ENCODE data around the gene NFIB. TPM values are rescaled to one million over a fixed set of nuclear protein-coding genes. Genes with fewer than 3 reads are reported as not detected.

NFIB gene
- total RNA-seq, 1 experiment from 2014 or later = 14.3 TPM

DNA sequence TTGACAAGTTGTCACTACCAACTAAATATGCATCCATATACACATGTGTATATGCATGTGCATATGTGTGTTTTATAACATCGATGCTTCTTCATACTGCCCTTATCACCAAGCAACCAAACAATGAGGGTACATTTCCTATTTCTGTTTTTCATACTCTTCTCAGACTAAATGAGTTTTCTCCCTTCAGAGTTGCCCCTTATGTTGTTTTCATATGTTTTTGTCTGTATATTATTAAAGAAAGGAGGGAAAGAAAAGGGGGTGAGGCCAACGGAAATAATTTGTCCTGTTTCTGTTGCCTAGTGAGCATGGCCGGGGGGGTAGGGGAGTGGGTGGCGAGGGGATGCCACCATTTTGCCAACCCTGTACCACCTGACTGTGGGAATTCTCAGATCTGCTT lies 28.8 kb upstream of the NFIB start:
- Histone ChIP-seq H2BK15ac (ENCODE audit: low read depth, low read length) (no peak overlapping the region), H4K5ac (ENCODE audit: insufficient read length, low read depth, low read length) (no peak overlapping the region), H3K27me3 (ENCODE audit: insufficient read depth, low read length) (peaks cover 5% of the 10 kb centered on the region; the same call in 1 of the 2 replicates), H3K9me3 (ENCODE audit: control insufficient read depth, low read depth, low read length) (no peaks in the 10 kb centered on the region), H2AFZ (ENCODE audit: low read length) (no peak overlapping the region), H2AK5ac (ENCODE audit: insufficient read length, low read length) (no peak overlapping the region), H3K14ac (ENCODE audit: insufficient read depth, low read length) (no peak overlapping the region), H2BK20ac (ENCODE audit: low read depth, low read length, poor library complexity, severe bottlenecking) (no peak overlapping the region), H3K4ac (ENCODE audit: low read depth, low read length) (no peak overlapping the region), H4K8ac (replicated peaks; ENCODE audit: insufficient read length, low read depth, low read length) (no peak overlapping the region), H3K27ac (ENCODE audit: insufficient read length, low read depth, low read length) (no peak overlapping the region), H4K20me1 (ENCODE audit: control insufficient read depth, insufficient read depth, insufficient read length) (no peaks in the 10 kb centered on the region), H3T11ph (ENCODE audit: low read length) (no peak overlapping the region), H3K79me1 (ENCODE audit: insufficient read depth, low read depth, low read length, poor library complexity, severe bottlenecking) (no peaks in the 10 kb centered on the region), H2BK5ac (ENCODE audit: insufficient read length, low read length) (no peak overlapping the region), H3K56ac (ENCODE audit: insufficient read length, low read depth, low read length) (no peak overlapping the region), H3K4me1 (ENCODE audit: insufficient read depth, low read length) (peaks cover 11% of the 10 kb centered on the region), H3K23ac (ENCODE audit: insufficient read length, low read depth, low read length) (no peak overlapping the region), H4K91ac (ENCODE audit: insufficient read length, low read depth, low read length) (no peak overlapping the region), H2BK12ac (ENCODE audit: insufficient read length, low read depth, low read length) (no peak overlapping the region), H3K23me2 (ENCODE audit: insufficient read length, low read depth, low read length, poor library complexity, severe bottlenecking) (peaks cover 30% of the 10 kb centered on the region), H2BK120ac (ENCODE audit: low read depth, low read length, poor library complexity, severe bottlenecking) (no peak overlapping the region), H3K9ac (ENCODE audit: extremely low read depth, insufficient read length, low read length) (no peak overlapping the region), H3K79me2 (ENCODE audit: insufficient read depth, low read length) (no peaks in the 10 kb centered on the region), H3K18ac (ENCODE audit: insufficient read length, low read depth, low read length) (no peak overlapping the region), H3K4me2 (ENCODE audit: insufficient read depth, insufficient read length, low read length) (no peak overlapping the region)
- Mint-ChIP-seq H3K4me3 (no peak overlapping the region), H3K9me3 (no peaks in the 10 kb centered on the region), H3K4me1 (peaks cover 19 to 30% of the 10 kb centered on the region in 2 experiments), H3K27ac (no peak overlapping the region), H3K27me3 (ENCODE audit: low read depth) (peaks cover 48% of the 10 kb centered on the region), H3K36me3 (ENCODE audit: insufficient read depth in 1 of 3, low read depth in 3 of 3) (no peaks in the 10 kb centered on the region)
- whole genome bisulfite sequencing (ENCODE audit: extremely low coverage, insufficient read length, low lambda C conversion rate) = no CpG with 5 or more reads among the region's 4 CpGs
- TF ChIP-seq, protein P1, sequence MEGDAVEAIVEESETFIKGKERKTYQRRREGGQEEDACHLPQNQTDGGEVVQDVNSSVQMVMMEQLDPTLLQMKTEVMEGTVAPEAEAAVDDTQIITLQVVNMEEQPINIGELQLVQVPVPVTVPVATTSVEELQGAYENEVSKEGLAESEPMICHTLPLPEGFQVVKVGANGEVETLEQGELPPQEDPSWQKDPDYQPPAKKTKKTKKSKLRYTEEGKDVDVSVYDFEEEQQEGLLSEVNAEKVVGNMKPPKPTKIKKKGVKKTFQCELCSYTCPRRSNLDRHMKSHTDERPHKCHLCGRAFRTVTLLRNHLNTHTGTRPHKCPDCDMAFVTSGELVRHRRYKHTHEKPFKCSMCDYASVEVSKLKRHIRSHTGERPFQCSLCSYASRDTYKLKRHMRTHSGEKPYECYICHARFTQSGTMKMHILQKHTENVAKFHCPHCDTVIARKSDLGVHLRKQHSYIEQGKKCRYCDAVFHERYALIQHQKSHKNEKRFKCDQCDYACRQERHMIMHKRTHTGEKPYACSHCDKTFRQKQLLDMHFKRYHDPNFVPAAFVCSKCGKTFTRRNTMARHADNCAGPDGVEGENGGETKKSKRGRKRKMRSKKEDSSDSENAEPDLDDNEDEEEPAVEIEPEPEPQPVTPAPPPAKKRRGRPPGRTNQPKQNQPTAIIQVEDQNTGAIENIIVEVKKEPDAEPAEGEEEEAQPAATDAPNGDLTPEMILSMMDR (conservative IDR thresholded peaks at IDR 0.05) = no peak
- DNase-seq = no peak

Data from H9 (cell line).